ENCODE results near the gene PRCC.

PRCC gene

GRCh38 chr1:156749419-156750118 is 17.8 kb upstream of the PRCC start:
- DNase-seq (ENCODE audit: low spot score), result peak; percentile 72
- no peak for TF ChIP-seq CTCF (IDR thresholded peaks at IDR 0.05)

GRCh38 chr1:156750191-156750672 is 17.1 kb upstream of the PRCC start:
- DNase-seq (ENCODE audit: low spot score), result peak; percentile 77
- Histone ChIP-seq H3K4me3 (peak overlapping the region; percentile 100), H3K27ac (peak overlapping the region; percentile 98 to 99)
- no peak for TF ChIP-seq CTCF (IDR thresholded peaks at IDR 0.05)

More at GRCh38 chr1:156749419-156750118, 17.8 kb upstream of the PRCC start:
- peak overlapping the region; percentile 98 to 99 for H3K27ac ChIP-seq
- peak overlapping the region; percentile 100 for H3K4me3 ChIP-seq

- DNase-seq (ENCODE audit: low spot score), result peak; percentile 79
- H3K27ac ChIP-seq, result peak overlapping the region; percentile 98 to 99
- H3K4me3 ChIP-seq, result peak overlapping the region; percentile 100
- TF ChIP-seq CTCF (IDR thresholded peaks at IDR 0.05), result no peak
These were observed 16.5 kb upstream of the PRCC start for GRCh38 chr1:156750711-156751450.

- TF ChIP-seq CTCF (IDR thresholded peaks at IDR 0.05), result no peak
- no peak for DNase-seq (ENCODE audit: low spot score)
- Histone ChIP-seq H3K4me3 (peak within 1 kb of the TSS; percentile 100), H3K27ac (peak within 1 kb of the TSS; percentile 98 to 99)
These were observed 15.9 kb upstream of the PRCC start, which contains the start of gene HDGF for GRCh38 chr1:156751451-156751756. Gene HDGF (minus strand): TSS chr1:156751675. CDS start chr1:156751429, 246 bp downstream.

GRCh38 chr1:156751757-156752481 is 15.4 kb upstream of the PRCC start:
- peak; percentile 98 for DNase-seq (ENCODE audit: low spot score)
- TF ChIP-seq CTCF (IDR thresholded peaks at IDR 0.05), result no peak
- peak overlapping the region; percentile 100 for H3K4me3 ChIP-seq
- H3K27ac ChIP-seq, result peak overlapping the region; percentile 98 to 99

- DNase-seq (ENCODE audit: low spot score), result no peak
These were observed 14.4 kb upstream of the PRCC start for GRCh38 chr1:156752843-156753482.

More at GRCh38 chr1:156752843-156753482, 14.4 kb upstream of the PRCC start:
- Histone ChIP-seq H3K4me3 (peak overlapping the region; percentile 100), H3K27ac (no peak overlapping the region)
- no peak for TF ChIP-seq CTCF (IDR thresholded peaks at IDR 0.05)

Measured in coronary artery (tissue), 2 donors.